HG03565 (cell line): ENCODE measurements around the gene SLC25A6.
A peak's percentile ranks its signal among the peaks of the same experiment; 100 is the strongest.
"Not testable (repeated sequence)": the region's sequence is repeated elsewhere in the genome, so short reads cannot be mapped to it uniquely, and the experiment has no call there.

Experiments used
- ATAC-seq: cut with Tn5 transposase; IDR thresholded peaks from one replicate; pipeline ENCODE4 v1.9.1; 2021; ENCODE audit warnings: mild to moderate bottlenecking, moderate library complexity; ENCODE audit not compliant: unreplicated experiment

SLC25A6 gene

DNA sequence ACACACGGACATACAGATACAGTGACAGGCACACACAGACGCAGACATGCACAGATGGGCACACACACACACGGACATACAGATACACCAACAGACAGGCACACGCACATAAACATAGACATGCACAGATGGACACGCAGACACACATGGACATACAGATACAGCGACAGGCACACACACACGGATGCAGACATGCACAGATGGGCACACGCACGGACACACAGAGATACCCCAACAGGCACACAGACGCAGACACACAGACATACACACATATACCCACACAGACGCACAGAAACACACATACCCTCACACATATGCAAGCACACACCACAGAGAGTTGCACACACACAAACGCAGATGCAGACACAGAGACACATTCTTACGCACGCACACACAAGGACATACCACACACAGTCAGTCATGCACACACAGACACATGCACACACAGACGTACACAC, 24.4 kb upstream of the SLC25A6 start:
- no peak for ATAC-seq

DNA sequence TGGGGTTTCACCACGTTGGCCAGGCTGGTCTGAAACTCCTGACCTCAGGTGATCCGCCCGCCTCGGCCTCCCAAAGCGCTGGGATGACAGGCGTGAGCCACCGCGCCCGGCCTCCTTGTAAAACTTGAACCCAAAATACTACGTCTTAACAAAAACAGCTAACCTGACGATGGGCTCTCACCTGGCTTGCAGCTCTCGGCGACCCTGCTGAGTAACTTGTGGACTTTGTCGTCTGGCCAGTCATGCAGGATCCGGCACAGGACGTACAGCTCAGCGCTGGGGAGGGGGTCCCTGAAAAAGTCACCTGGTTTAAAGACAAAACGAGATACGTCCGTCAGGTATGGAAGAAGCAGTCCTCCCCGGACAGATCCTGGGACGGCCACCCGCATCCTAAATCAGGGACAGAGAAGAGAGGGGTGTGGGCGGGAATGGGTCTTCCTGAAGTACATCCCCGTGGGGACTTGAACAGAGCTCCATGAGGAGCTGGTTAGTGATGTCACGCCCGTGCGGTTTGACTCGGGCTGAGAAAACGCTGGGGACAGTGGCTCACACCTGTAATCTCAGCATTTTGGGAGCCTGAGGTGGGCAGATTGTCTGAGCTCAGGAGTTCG, 20.7 kb upstream of the SLC25A6 start:
- ATAC-seq, result no peak

GRCh38 chrX:1411326-1411725, 19.4 kb upstream of the SLC25A6 start:
- ATAC-seq, result no peak

DNA sequence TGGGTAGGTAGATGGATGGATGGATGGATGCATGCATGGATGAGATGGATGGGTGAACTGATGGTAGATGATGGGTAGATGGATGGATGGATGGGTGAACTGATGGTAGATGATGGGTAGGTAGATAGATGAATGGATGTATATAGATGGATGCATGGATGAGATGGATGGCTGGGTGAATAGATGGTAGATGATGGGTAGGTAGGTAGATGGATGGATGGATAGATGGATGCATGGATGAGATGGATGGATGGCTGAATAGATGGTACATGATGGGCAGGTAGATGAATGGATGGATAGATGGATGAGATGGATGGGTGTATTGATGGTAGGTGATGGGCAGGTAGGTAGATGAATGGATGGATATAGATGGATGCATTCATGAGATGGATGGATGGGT, 15.1 kb upstream of the SLC25A6 start:
- ATAC-seq, result no peak

- not testable (repeated sequence) for ATAC-seq
Observed at GRCh38 chrX:1405769-1406168, 13.9 kb upstream of the SLC25A6 start.

DNA sequence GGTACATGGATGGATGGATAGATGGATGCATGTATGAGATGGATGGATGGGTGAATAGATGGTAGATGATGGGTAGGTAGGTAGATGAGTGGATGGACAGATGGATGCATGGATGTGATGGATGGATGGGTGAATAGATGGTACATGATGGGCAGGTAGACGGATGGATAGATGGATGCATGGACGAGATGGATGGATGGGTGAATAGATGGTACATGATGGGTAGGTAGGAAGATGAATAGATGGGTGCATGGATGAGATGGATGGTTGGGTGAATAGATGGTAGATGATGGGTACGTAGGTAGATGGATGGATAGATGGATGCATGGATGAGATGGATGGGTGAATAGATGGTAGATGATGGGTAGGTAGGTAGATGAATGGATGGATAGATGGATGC, 12.0 kb upstream of the SLC25A6 start:
- not testable (repeated sequence) for ATAC-seq

GRCh38 chrX:1403228-1403627, 11.3 kb upstream of the SLC25A6 start:
- ATAC-seq, result no peak

DNA sequence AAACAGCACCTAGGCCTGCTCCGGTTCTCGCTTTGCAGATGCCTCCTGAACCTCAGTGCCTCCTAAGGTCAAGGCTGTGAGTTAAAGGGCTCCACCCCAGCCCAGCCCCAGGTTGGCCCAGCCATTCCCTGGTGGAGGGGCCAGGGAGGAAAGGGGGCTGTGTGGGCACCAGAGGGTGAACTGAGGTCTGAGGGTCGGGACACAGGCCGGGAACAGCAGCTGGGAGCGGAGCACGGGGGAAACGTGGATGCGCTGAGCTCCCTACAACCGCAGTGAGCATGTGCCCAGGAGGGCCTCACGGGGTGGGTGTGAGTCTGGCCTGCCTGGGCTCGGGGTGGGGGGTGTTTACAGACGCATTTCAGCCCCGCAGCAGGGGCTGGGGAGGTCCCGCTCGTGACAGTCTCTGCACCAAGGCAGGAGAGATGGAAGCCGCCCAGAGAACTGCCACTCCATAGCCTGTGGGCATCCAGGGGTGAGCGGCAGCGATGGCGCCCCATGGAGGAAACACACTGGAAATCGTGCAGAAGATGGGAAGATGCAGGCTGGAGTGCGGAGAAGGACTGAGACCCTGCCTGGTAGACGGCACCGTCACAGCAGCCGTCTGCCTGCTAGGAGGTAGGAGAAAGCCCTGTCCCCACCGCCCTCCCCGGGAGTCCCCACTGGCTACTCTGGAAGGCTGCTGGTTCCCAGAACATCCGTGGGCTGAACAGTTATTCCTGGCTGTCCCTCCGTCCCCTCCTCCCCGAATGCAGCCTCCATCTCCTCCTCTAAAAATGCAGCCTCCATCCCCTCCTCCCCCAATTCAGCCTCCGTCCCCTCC, 9.9 kb upstream of the SLC25A6 start:
- ATAC-seq, result no peak

DNA sequence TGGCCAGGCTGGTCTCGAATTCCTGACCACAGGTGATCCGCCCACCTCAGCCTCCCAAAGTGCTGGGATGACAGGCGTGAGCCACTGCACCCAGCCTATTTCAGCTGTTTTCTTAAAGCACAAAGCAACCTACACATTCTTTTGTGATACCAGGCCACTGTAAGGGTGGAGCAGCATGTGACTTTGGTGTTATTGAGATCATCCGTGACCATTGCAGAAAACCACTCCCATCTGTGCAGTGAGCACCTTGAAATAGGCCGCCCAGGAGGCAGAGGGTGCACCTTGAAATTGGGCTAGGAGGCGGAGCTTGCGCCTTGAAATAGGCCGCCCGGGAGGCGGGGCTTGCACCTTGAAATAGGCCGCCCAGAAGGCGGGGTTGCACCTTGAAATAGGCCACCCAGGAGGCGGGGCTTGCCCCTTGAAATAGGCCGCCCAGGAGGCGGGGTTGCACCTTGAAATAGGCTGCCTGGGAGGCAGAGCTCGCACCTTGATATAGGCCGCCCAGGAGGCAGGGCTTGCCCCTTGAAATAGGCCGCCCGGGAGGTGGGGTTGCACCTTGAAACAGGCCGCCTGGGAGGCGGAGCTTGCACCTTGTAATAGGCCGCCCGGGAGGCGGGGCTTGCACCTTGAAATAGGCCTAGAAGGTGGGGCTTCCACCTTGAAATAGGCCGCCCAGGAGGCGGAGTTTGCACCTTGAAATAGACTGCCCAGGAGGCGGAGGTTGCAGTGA, 9.0 kb upstream of the SLC25A6 start:
- ATAC-seq, result no peak

GRCh38 chrX:1400049-1400448, 8.1 kb upstream of the SLC25A6 start:
- no peak for ATAC-seq

DNA sequence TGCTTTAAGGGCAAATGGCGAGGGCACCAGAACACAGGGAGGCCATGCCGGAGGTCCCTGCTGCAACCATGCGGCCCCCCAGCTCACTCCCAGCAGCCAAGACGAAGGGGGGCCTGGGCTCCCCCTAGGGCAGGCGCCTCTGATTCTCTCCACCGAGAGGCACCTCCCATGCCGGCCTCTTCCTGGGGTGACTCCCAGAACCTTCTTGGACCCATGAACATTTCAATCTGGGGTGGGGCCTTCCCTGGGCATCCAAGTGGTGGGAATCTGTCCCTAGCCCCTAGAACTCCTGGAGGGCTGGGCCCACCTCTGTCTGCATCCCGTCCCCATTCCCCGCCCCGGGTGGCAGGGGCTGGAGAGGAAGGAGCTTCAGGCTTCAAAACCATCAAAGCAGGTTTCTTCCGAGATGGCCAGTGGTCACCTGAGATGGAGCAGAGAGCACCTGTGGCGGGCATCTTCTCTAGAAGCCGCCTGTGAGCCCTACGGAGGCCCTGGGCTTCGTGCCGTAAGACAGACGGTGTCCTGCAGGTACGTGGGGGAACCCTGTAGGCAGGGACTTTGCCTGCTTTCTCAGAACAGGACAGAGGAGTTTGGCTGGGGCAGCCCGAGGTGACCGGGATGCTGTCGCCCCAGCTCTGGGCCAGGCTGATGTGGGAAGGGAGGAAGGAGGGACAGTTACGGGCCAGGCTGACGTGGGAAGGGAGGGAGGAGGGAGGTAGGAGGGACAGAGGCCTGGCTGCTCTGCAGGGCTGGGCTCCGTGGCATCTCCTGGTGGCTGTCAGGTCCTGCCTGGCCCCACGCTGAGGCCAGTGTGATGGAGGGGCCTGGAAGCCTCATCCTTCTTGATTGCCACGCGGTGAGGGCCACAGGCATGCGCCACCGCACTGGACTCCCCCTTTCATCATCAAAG, 6.8 kb upstream of the SLC25A6 start:
- ATAC-seq, result no peak

DNA sequence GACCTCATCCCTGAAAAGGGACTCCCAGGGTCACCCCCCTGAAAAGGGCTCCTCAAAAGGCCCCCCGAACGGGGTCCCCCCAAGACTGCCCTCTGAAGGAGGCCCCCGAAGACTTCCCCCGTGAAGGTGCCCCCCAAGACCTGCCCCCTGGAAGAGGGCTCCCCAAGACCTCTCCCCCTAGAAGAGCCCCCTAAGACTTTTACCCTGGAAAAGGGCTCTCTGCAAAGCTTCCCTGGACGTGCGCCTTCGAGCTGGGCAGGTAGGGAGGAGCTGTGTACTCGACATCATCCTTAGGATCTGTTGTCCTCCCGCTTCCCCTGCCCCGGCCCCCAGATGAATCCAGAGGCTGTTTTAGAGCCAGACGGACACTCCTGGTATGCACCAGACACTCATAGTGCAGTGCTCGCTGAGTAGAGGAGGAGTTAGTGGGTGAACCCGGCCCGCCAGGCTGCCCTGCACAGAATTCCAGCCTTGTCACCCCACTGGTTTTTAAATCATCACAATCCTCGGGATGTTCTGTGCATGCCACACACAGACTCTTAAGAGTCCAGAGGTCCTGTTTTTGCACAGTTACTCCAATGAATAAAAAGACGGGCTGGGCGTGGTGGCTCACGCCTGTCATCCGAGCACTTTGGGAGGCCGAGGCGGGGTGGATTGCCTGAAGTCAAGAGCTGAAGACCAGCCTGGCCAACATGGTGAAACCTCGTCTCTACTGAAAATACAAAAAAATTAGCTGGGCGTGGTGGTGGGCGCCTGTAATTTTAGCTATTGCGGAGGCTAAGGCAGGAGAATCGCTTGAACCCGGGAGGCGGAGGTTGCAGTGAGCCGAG, 5.7 kb upstream of the SLC25A6 start:
- ATAC-seq, result no peak

GRCh38 chrX:1397001-1397400, 5.1 kb upstream of the SLC25A6 start:
- ATAC-seq, result no peak

- ATAC-seq, result no peak
Observed at GRCh38 chrX:1395646-1396216, 3.8 kb upstream of the SLC25A6 start.

DNA sequence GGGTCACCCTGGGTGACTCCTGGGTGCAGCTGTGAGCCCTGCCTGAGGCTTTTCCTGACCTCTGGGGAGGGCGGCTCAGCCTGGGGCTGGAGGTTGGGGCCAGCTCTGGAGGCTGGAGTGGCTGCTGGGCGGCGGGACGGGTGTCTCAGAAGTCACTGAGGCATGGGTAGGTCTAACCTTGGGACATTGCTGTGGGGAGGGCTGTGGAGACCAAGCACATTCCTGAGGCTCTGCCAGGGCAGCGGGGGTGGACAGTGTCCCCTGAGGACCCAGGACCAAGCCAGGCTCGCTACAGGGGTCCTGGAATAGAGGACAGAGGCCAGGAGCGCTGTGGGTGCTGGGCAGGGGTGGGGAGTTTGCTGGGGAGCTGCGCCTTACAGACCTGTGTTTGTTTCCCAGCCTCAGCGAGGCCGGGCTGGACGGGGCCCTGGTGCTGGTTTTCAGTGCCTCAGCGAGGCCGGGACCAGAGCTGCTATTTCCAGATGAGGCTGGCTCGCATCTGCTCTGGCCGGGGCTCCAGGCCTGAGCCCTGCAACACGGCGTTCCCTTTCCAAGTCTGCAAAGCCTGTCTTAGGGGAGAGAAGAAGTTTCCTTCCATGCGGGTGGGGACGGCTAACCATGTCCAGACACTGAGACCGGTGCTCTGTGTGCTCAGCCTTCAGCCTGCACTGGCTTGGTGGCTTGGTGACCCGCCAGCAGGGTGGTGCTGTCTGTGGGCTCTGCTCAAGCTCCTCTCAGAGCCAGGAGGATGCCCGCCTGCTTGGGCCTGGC, 3.0 kb upstream of the SLC25A6 start:
- no peak for ATAC-seq

DNA sequence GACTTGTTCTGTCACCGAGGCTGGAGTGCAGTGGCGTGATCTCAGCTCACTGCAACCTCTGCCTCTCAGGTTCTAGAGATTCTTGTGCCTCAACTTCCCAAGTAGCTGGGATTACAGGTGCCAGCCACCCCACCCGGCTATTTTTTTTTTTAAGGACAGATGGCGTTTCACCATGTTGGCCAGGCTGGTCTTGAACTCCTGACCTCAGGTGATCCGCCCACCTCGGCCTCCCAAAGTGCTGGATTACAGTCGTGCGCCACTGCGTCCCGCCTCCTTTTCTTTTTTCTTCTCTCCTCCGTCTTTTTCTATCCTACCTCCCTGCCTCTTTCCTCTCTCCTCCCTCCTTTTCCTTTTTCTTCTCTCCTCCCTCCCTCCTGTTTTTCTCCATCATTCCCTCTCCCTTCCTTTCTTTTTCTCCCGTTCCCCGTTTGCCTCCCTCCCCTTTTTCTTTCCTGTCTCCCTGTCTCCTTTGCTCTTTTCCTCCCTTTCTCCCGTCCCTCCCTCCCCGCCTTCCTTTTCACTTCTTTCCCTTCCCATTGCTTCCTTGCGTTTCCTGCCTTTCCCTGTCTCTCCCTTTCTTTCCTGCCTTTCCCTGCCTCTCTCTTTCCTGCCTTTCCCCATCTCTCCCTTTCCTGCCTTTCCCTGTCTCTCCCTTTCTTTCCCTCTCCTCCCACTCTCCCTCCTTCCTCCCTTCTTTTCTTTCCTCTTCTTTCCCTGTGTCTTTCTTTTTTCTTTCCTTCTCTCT, 2.1 kb upstream of the SLC25A6 start:
- ATAC-seq, result no peak

GRCh38 chrX:1392376-1393068, 609 bp upstream of the SLC25A6 start:
- ATAC-seq, result peak; percentile 0

DNA sequence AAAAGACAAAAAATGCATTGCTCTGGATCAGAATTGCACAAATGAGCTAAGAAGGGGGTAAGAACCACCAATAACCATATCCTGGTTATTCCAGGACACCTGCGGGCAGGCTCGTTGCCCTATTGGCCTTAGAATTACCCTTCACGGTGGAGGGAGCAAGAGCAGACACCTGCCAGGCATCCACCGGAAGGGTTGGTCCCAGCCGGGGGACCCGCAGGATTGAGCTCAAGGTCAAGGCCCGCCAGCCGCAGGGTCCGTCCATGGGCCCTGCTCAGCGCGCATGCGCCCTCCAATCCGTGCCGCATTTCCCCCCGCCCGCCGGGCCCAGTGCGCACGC, 575 bp downstream of the SLC25A6 start:
- ATAC-seq, result peak; percentile 32
